DND-41 (cell line): ENCODE data around the gene NELFA.
A peak's percentile ranks its signal among the peaks of the same experiment; 100 is the strongest.

ENCODE experiments used
- ATAC-seq: fragments of 200-7000 bp; cut with Tn5 transposase; 3 replicates; pipeline ENCODE4 v1.9.1; 2021; ENCODE audit warnings: low read depth; ENCODE audit not compliant: insufficient read depth
- DNase-seq: peaks from one replicate; pipeline ENCODE4 v3.0.0-alpha.2; 2020
- H2AFZ ChIP-seq: 2 replicates; pipeline ENCODE4 v1.6.0; 2012; ENCODE audit warnings: low read depth, low read length
- H3K27ac ChIP-seq: 2 replicates; pipeline ENCODE4 v1.5.1; 2012; ENCODE audit warnings: low read length, inconsistent platforms
- H3K27me3 ChIP-seq: fragments of 200-600 bp; sonication (generic); 2 replicates; pipeline ENCODE4 v1.6.0; 2012; ENCODE audit warnings: low read length, mild to moderate bottlenecking, inconsistent platforms; ENCODE audit not compliant: insufficient read depth, poor library complexity
- H3K36me3 ChIP-seq: 2 replicates; pipeline ENCODE4 v1.5.1; 2012; ENCODE audit warnings: low read length, inconsistent platforms; ENCODE audit not compliant: insufficient read depth
- H3K4me1 ChIP-seq: 2 replicates; pipeline ENCODE4 v1.5.1; 2012; ENCODE audit warnings: mild to moderate bottlenecking, low read length; ENCODE audit not compliant: insufficient read depth
- H3K4me2 ChIP-seq: 2 replicates; pipeline ENCODE4 v1.6.0; 2012; ENCODE audit warnings: mild to moderate bottlenecking, moderate library complexity, low read length, inconsistent platforms; ENCODE audit not compliant: insufficient read depth
- H3K4me3 ChIP-seq, 2 experiments: fragments of 200-600 bp in 1 of 2; shearing (Covaris generic) in 1 of 2; 2 replicates each; pipeline ENCODE4 v1.5.1; 2012 to 2016; ENCODE audit warnings: inconsistent platforms in 2 of 2, low read length in 2 of 2, mild to moderate bottlenecking in 2 of 2, low read depth in 1 of 2, moderate library complexity in 1 of 2
- H3K79me2 ChIP-seq: 2 replicates; pipeline ENCODE4 v1.6.0; 2012; ENCODE audit warnings: low read length, inconsistent platforms; ENCODE audit not compliant: insufficient read depth
- H3K9ac ChIP-seq: 2 replicates; pipeline ENCODE4 v1.6.0; 2012; ENCODE audit warnings: low read depth, mild to moderate bottlenecking, inconsistent platforms, low read length, moderate library complexity
- H3K9me3 ChIP-seq: 2 replicates; pipeline ENCODE4 v1.5.1; 2012; ENCODE audit warnings: low read length, moderate library complexity, mild to moderate bottlenecking, inconsistent platforms; ENCODE audit not compliant: insufficient read depth, severe bottlenecking
- H4K20me1 ChIP-seq: 2 replicates; pipeline ENCODE4 v1.6.0; 2012; ENCODE audit warnings: low read length; ENCODE audit not compliant: insufficient read depth
- CTCF ChIP-seq: IDR thresholded peaks from 2 replicates; pipeline ENCODE4 v1.5.1; 2012; ENCODE audit warnings: borderline replicate concordance, low read length, moderate library complexity, mild to moderate bottlenecking; ENCODE audit not compliant: poor library complexity, severe bottlenecking; ENCODE audit errors: extremely low read depth
- EZH2 ChIP-seq: IDR thresholded peaks from 3 replicates; pipeline ENCODE4 v1.6.1; 2012; ENCODE audit warnings: borderline replicate concordance, low read depth, mild to moderate bottlenecking, moderate library complexity, low read length, inconsistent platforms; ENCODE audit not compliant: severe bottlenecking

The NELFA gene

DNA sequence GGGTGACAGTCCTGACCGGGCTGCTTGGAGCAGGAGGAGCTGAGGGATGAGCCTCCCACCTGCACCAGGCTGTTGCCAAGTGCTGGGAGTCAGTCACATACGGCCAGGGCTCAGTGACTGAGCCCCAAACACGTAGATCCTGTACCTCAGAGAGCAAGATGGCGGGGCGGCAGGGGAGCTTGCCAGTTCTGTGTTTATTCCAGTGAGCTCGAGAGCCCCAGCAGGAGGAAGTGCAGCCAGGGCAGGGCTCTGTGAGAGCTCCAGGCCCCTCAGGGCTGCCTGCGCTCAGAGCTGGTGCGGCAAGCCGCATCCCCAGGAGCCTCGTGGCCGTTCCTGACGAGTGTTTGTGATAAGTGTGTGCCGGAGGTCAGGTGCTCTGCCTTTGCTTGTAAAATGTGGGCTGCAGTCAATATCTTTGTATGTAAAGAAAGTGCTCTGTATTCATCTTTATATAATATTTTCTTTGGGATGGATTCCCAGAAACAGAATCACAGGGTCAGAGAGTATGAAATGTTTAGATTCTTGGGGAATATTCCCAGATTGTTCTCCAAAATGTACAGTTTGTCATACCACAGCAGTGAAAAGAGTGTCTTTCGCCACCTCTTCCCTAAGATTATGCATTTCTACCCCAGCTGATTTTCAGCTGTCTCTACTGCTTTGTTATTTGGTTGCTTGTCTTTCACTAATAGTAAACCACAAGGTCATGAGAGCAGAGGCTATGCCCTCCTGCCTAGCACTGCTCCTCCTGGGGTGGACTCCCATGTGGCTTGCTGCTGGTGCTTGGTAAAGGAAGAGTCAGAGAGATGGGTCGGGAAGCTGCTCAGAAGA lies 50.3 kb downstream of the NELFA start:
- H3K27ac ChIP-seq = no peak overlapping the region
- H3K27me3 ChIP-seq = no peaks in the 10 kb centered on the region
- H3K9ac ChIP-seq = no peak overlapping the region
- TF ChIP-seq CTCF (no peak), EZH2 (no peak)
- H3K9me3 ChIP-seq = no peaks in the 10 kb centered on the region
- no peak overlapping the region for H3K4me3 ChIP-seq
- H3K4me1 ChIP-seq = no peaks in the 10 kb centered on the region
- no peak overlapping the region for H3K4me2 ChIP-seq
- H3K79me2 ChIP-seq = peaks cover 73% of the 10 kb centered on the region
- peaks cover 58% of the 10 kb centered on the region for H4K20me1 ChIP-seq
- H3K36me3 ChIP-seq = peaks cover 100% of the 10 kb centered on the region
- H2AFZ ChIP-seq = no peak overlapping the region
- 0 out of 3 replicates have a peak, but pooled peaks have one; percentile 25 for ATAC-seq
- no peak for DNase-seq

DNA sequence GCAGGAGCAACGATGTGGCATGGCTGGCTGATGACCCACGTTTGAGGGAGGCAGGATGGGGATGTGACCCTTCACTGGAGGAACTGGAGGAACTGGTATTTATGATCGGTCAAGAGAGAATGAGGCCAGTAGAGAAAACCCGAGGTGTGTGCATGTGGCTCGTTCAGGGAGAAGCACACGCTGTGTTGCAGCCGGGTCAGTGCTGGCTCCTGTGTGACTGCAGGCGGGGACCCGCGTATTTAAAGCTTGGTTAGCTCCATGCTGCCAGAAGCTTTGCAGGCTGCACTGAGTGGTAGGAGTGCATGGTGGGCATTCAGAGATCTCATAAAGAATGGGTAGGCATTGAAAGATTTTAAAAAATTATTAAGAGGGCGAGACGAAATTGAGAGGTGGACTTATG lies 52.1 kb downstream of the NELFA start:
- no peak overlapping the region for H3K4me3 ChIP-seq
- H3K27me3 ChIP-seq = no peaks in the 10 kb centered on the region
- peaks cover 66% of the 10 kb centered on the region for H3K79me2 ChIP-seq
- peaks cover 60% of the 10 kb centered on the region for H4K20me1 ChIP-seq
- H2AFZ ChIP-seq = no peak overlapping the region
- H3K27ac ChIP-seq = no peak overlapping the region
- no peaks in the 10 kb centered on the region for H3K9me3 ChIP-seq
- no peak overlapping the region for H3K4me2 ChIP-seq
- no peaks in the 10 kb centered on the region for H3K4me1 ChIP-seq
- ATAC-seq (no peak), DNase-seq (no peak)
- peaks cover 100% of the 10 kb centered on the region for H3K36me3 ChIP-seq
- H3K9ac ChIP-seq = no peak overlapping the region
- TF ChIP-seq EZH2 (no peak), CTCF (no peak)

DNA sequence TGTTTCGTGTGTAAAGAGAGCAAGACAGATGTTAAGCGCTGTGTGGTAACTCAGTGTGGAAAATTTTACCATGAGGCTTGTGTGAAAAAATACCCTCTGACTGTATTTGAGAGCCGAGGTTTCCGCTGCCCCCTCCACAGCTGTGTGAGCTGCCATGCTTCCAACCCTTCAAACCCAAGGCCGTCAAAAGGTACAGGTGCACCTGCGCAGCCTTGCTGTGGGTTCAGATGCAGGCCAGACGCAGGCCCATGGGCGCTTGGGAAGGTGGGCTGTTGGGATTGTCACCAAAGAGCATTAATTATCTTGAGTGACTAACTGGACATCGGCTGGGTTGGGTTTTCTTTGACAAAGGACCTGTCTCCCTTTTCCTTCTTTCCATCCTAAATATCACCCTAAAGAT lies 55.4 kb downstream of the NELFA start:
- Histone ChIP-seq H3K27me3 (no peaks in the 10 kb centered on the region), H3K4me2 (no peak overlapping the region), H3K79me2 (peaks cover 56% of the 10 kb centered on the region), H3K36me3 (peaks cover 99% of the 10 kb centered on the region), H4K20me1 (peaks cover 61% of the 10 kb centered on the region), H3K4me3 (no peak overlapping the region), H2AFZ (no peak overlapping the region), H3K4me1 (no peaks in the 10 kb centered on the region), H3K27ac (no peak overlapping the region), H3K9me3 (no peaks in the 10 kb centered on the region), H3K9ac (no peak overlapping the region)
- TF ChIP-seq EZH2 (no peak), CTCF (no peak)
- DNase-seq (no peak), ATAC-seq (no peak)
